Upper lobe of left lung (tissue), 6 donors: ENCODE measurements around the gene UIMC1. TPM values are rescaled to one million over a fixed set of nuclear protein-coding genes. Genes with fewer than 3 reads are reported as not detected.

ENCODE experiments used
- ATAC-seq, 2 donors: fragments of 200-7000 bp; cut with Tn5 transposase; one replicate each; pipeline ENCODE4 v1.9.1; 2022; ENCODE audit warnings: mild to moderate bottlenecking in 2 of 2, moderate library complexity in 2 of 2; ENCODE audit not compliant: low FRiP score in 2 of 2
- DNase-seq, 2 donors: peaks; one replicate each; pipeline ENCODE4 v3.0.0-alpha.2; 2019 to 2020
- H3K27ac ChIP-seq, 4 donors: fragments of 200-600 bp; sonication (generic); one replicate each; pipeline ENCODE4 v1.5.1; 2016 to 2019
- H3K27me3 ChIP-seq, 4 donors: fragments of 200-600 bp; sonication (generic); one replicate each; pipeline ENCODE4 v1.5.1; 2017 to 2019
- H3K36me3 ChIP-seq, 4 donors: fragments of 200-600 bp; sonication (generic); one replicate each; pipeline ENCODE4 v1.5.1; 2016 to 2019
- H3K4me1 ChIP-seq, 4 donors: fragments of 200-600 bp; sonication (generic); one replicate each; pipeline ENCODE4 v1.5.1; 2018 to 2019
- H3K4me3 ChIP-seq, 4 donors: fragments of 200-600 bp; sonication (generic); one replicate each; pipeline ENCODE4 v1.5.1; 2017 to 2019; ENCODE audit warnings: mild to moderate bottlenecking in 2 of 4, moderate library complexity in 1 of 4
- H3K9me3 ChIP-seq, 4 donors: fragments of 200-600 bp; sonication (generic); one replicate each; pipeline ENCODE4 v1.5.1; 2018 to 2019
- CTCF ChIP-seq, 6 experiments: fragments of 450-650 bp in 4 of 6; fragments of 200-600 bp in 2 of 6; sonication (generic) in 2 of 6; IDR thresholded peaks; one replicate each; pipeline ENCODE4 v1.5.1; 2016 to 2019; ENCODE audit warnings: antibody characterized with exemption in 6 of 6
- EP300 ChIP-seq, 4 donors: sonication (generic); formaldehyde crosslinking; IDR thresholded peaks; one replicate each; pipeline ENCODE4 v1.5.1; 2017; ENCODE audit warnings: antibody characterized with exemption in 4 of 4, control low read depth in 2 of 4
- POLR2A ChIP-seq, 4 donors: fragments of 450-650 bp; IDR thresholded peaks; one replicate each; pipeline ENCODE4 v1.5.1; 2016 to 2017; ENCODE audit warnings: antibody characterized with exemption in 4 of 4, mild to moderate bottlenecking in 2 of 4
- POLR2AphosphoS5 ChIP-seq, 2 donors: sonication (generic); formaldehyde crosslinking; IDR thresholded peaks; one replicate each; pipeline ENCODE4 v1.5.1; 2017; ENCODE audit warnings: antibody characterized with exemption in 2 of 2
- WGBS, 2 donors: methylation state at CpG; one replicate each; pipeline ENCODE4 v1.1.5; 2017 to 2018; 5-methylcytosine and 5-hydroxymethylcytosine counted together
- total RNA-seq, 6 donors: library from RNA; depleted of rRNA in 4 of 6; stranded (reverse); fragments of >200 nt in 4 of 6; gene quantifications; one replicate each; pipeline versions ENCODE4 v1.1.0 to v1.2.1, GENCODE V29; 2016 to 2021
- donor health status: DM: no; HTN: no; CAD: no; lungs with moderate emphysema.
- donor health status: DM: no; HTN: yes; CAD: no; lungs with severe emphysema.

The UIMC1 gene
- total RNA-seq, 6 donors from 2014 or later = 26.7 to 87.0 (median 37.9) TPM

DNA sequence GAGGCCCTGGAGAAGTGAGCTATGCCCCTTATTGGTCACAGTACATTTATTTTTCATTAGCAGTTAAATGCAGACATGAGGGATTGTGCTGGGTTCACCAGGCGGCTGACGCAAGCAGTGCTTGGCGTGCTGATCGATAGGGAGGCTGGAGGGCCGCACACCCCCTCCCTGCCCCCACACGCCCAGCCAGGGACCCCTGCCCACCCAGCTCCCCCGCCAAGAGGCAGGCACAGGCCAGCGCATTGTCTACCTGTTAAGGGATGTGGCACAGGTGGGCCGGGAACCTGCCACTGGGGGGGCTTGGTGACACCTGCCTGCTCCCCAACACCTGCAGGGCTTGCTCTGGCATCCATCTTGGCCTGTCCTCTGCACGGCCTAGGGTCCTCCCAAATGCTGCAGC lies 146.7 kb downstream of the UIMC1 start:
- H3K27me3 ChIP-seq = peaks cover 0 to 16% (median 4%) of the 10 kb centered on the region in 4 donors
- H3K4me1 ChIP-seq = no peaks in the 10 kb centered on the region
- H3K36me3 ChIP-seq = no peaks in the 10 kb centered on the region
- H3K4me3 ChIP-seq = no peak overlapping the region
- no peaks in the 10 kb centered on the region for H3K9me3 ChIP-seq
- no peak overlapping the region for H3K27ac ChIP-seq
- DNase-seq (peak in 1 of 2 donors; percentile 65), ATAC-seq (no peak)
- TF ChIP-seq EP300 (IDR thresholded peaks at IDR 0.05) (no peak), CTCF (IDR thresholded peaks at IDR 0.05) (no peak), POLR2AphosphoS5 (IDR thresholded peaks at IDR 0.05) (no peak), POLR2A (IDR thresholded peaks at IDR 0.05) (no peak)
- WGBS, 2 donors = 0 to 78% methylated on average over 1 to 9 of the region's 10 CpGs

DNA sequence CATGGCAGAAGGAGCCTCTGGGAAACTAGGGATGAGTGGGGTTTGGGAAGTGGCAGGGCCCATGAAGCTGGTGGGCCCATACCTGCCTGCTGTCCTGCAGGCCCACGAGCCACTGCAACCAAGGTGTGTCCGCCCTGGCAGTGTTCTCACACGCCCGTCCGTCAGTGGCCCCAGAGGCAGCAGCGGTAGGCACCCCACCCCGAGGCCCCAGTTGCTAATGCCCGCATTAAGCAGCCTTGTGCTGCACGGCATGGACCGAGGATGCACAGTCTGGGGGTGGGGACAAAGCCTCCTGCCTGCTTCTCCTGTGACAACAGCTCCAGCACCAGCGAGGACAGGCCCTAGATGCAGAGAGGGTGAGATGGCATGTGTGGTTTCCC lies 148.7 kb downstream of the UIMC1 start:
- ATAC-seq (no peak), DNase-seq (no peak)
- 76 to 83% methylated on average over 8 to 11 of the region's 11 CpGs for WGBS, 2 donors
- no peak overlapping the region for H3K27ac ChIP-seq
- H3K9me3 ChIP-seq = no peaks in the 10 kb centered on the region
- H3K36me3 ChIP-seq = no peaks in the 10 kb centered on the region
- H3K4me1 ChIP-seq = no peaks in the 10 kb centered on the region
- no peak for TF ChIP-seq POLR2A (IDR thresholded peaks at IDR 0.05)
- TF ChIP-seq CTCF (IDR thresholded peaks at IDR 0.05) = no peak
- TF ChIP-seq EP300 (IDR thresholded peaks at IDR 0.05) = no peak
- no peak for TF ChIP-seq POLR2AphosphoS5 (IDR thresholded peaks at IDR 0.05)
- no peak overlapping the region for H3K4me3 ChIP-seq
- peaks cover 0 to 8% (median 2%) of the 10 kb centered on the region in 4 donors for H3K27me3 ChIP-seq

DNA sequence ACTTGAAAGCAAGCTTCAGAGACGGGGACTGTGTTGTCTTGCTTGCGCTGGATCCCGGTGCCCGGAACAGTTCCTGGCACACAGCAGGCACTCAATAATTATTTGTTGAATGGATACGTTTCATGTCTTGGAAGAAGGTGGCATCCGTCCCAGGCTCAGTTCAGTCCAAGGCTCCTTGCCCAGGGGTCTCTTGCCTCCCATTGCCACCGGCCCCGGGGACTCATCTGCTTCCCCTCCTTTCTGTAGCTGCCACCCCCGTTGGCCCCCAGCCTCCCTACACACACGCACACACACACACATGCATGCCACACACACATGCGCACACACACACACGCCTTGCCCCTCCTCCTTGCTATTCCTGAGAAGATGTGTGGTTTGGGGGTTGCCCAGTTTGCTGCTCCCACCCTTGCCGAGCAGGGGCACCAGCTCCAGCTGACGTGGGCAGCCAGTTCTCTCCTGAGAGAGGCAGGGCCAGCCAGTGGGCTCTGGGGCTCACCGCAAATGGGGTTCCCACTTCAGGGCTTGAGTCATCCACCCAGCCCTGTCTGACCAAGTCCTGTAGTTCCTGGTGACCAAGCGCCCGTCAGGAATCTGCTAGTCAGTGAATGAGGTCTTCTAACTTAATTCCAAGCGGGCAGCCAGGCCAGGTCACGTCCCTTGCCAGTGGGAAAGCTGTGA lies 149.2 kb downstream of the UIMC1 start:
- DNase-seq (no peak), ATAC-seq (no peak)
- Histone ChIP-seq H3K4me1 (no peaks in the 10 kb centered on the region), H3K4me3 (no peak overlapping the region), H3K27me3 (peaks cover 0 to 6% (median 0%) of the 10 kb centered on the region in 4 donors), H3K36me3 (no peaks in the 10 kb centered on the region), H3K9me3 (no peaks in the 10 kb centered on the region), H3K27ac (no peak overlapping the region)
- WGBS, 2 donors = 70 to 73% methylated on average over 16 to 19 of the region's 19 CpGs
- TF ChIP-seq POLR2AphosphoS5 (IDR thresholded peaks at IDR 0.05) = no peak
- TF ChIP-seq POLR2A (IDR thresholded peaks at IDR 0.05) = no peak
- no peak for TF ChIP-seq EP300 (IDR thresholded peaks at IDR 0.05)
- TF ChIP-seq CTCF (IDR thresholded peaks at IDR 0.05) = no peak

DNA sequence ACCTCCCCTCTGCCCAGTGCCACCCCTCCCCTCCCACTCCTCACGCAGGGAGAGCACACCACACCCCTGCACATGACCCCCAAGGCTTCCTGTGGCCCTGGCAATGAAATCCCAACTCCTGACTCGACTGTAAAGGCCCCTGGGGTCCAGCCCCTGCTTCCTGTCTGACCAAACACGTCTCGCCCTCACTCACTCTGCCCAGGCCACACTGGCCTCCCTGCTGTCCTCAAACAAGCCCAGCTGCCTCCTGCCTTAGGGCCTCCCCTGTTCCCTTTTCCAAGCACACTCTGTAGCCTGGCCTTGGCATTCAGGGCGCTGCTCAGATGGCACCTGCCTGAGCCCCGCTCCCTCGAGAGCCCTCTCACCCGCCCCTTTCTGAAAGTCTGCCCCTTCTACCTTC lies 149.8 kb downstream of the UIMC1 start:
- Histone ChIP-seq H3K4me3 (no peak overlapping the region), H3K4me1 (no peaks in the 10 kb centered on the region), H3K9me3 (no peaks in the 10 kb centered on the region), H3K27ac (no peak overlapping the region), H3K27me3 (peaks cover 0 to 3% (median 0%) of the 10 kb centered on the region in 4 donors), H3K36me3 (no peaks in the 10 kb centered on the region)
- no peak for DNase-seq
- WGBS, 2 donors = 50 to 52% methylated on average over 8 of the region's 8 CpGs
- TF ChIP-seq POLR2A (IDR thresholded peaks at IDR 0.05) (no peak), CTCF (IDR thresholded peaks at IDR 0.05) (no peak), EP300 (IDR thresholded peaks at IDR 0.05) (no peak), POLR2AphosphoS5 (IDR thresholded peaks at IDR 0.05) (no peak)
- ATAC-seq = no peak

DNA sequence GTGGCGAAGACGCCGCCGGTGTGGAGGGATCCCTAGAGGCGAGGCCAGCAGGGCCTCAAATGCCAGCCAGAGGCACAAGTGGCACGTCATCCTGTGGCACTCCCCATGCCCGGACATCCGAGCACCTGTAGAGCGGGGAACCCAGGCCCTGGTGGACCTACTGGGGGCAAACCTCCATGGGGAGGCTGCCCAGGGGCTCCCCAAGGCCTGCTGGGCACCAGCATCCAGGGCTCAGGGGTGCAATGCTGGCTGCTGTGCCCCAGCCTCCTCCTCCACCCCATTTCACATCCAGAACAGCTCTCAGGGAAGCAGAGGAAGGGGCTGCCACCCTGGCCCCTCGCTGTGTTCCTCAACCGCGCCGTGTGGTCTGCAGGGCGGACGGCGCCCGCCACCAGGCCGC lies 151.0 kb downstream of the UIMC1 start:
- H3K27me3 ChIP-seq = no peaks in the 10 kb centered on the region
- H3K4me1 ChIP-seq = no peaks in the 10 kb centered on the region
- no peak for DNase-seq
- ATAC-seq = no peak
- no peak for TF ChIP-seq POLR2AphosphoS5 (IDR thresholded peaks at IDR 0.05)
- TF ChIP-seq POLR2A (IDR thresholded peaks at IDR 0.05) = no peak
- TF ChIP-seq CTCF (IDR thresholded peaks at IDR 0.05) = no peak
- TF ChIP-seq EP300 (IDR thresholded peaks at IDR 0.05) = no peak
- no peaks in the 10 kb centered on the region for H3K9me3 ChIP-seq
- no peaks in the 10 kb centered on the region for H3K36me3 ChIP-seq
- H3K27ac ChIP-seq = no peak overlapping the region
- no peak overlapping the region for H3K4me3 ChIP-seq
- 95 to 97% methylated on average over 11 to 17 of the region's 18 CpGs for WGBS, 2 donors
